Measurements from ENCODE around the gene PLEKHA6.

The PLEKHA6 gene
- 0.97 to 2.3 (median 1.2) reads per million in 4 experiments for total RNA-seq

- DNase-seq, result no peak
Measured at GRCh38 chr1:204359474-204360255, at the start of gene PLEKHA6. Gene PLEKHA6, minus strand, starts transcription at chr1:204359929. Its CDS starts 86,202 bp downstream, at chr1:204273727.

GRCh38 chr1:204409123-204409522 is 49.4 kb upstream of the PLEKHA6 start:
- no peak for DNase-seq

GRCh38 chr1:204408602-204409001 is 48.9 kb upstream of the PLEKHA6 start:
- no peak for DNase-seq

- DNase-seq, result no peak
Measured at GRCh38 chr1:204408074-204408507, 48.4 kb upstream of the PLEKHA6 start.

GRCh38 chr1:204407295-204407971 is 47.7 kb upstream of the PLEKHA6 start:
- no peak for DNase-seq

GRCh38 chr1:204406621-204407020 is 46.9 kb upstream of the PLEKHA6 start:
- no peak for DNase-seq

GRCh38 chr1:204405988-204406387 is 46.3 kb upstream of the PLEKHA6 start:
- DNase-seq, result no peak

GRCh38 chr1:204404629-204405028 is 44.9 kb upstream of the PLEKHA6 start:
- DNase-seq, result no peak

- DNase-seq, result no peak
Measured at GRCh38 chr1:204402391-204402790, 42.7 kb upstream of the PLEKHA6 start.

- no peak for DNase-seq
Measured at GRCh38 chr1:204401730-204402129, 42.0 kb upstream of the PLEKHA6 start.

GRCh38 chr1:204400882-204401510 is 41.3 kb upstream of the PLEKHA6 start:
- DNase-seq, result no peak

GRCh38 chr1:204398197-204399125 is 38.7 kb upstream of the PLEKHA6 start:
- DNase-seq, result peak; percentile 37

GRCh38 chr1:204396015-204396583 is 36.4 kb upstream of the PLEKHA6 start:
- no peak for DNase-seq

GRCh38 chr1:204391629-204392028 is 31.9 kb upstream of the PLEKHA6 start:
- DNase-seq, result no peak

- no peak for DNase-seq
Measured at GRCh38 chr1:204390751-204391466, 31.2 kb upstream of the PLEKHA6 start.

GRCh38 chr1:204385727-204386126 is 26.0 kb upstream of the PLEKHA6 start:
- DNase-seq, result no peak

GRCh38 chr1:204384636-204385352 is 25.1 kb upstream of the PLEKHA6 start:
- no peak for DNase-seq

GRCh38 chr1:204383163-204383904 is 23.6 kb upstream of the PLEKHA6 start:
- DNase-seq, result no peak

GRCh38 chr1:204382714-204383083 is 23.0 kb upstream of the PLEKHA6 start:
- DNase-seq, result no peak

GRCh38 chr1:204380293-204380831 is 20.6 kb upstream of the PLEKHA6 start:
- no peak for DNase-seq

Data from effector CD8-positive, alpha-beta T cell (primary cell).